Neural progenitor cell (in vitro differentiated cells): Measurements from ENCODE around the gene ISM2.

ENCODE experiments used
- CTCF ChIP-seq: fragments of 200-600 bp; sonication (generic); IDR thresholded peaks from 2 replicates; pipeline ENCODE4 v1.5.1; 2017; ENCODE audit warnings: antibody characterized with exemption, mild to moderate bottlenecking
- EZH2 ChIP-seq: fragments of 200-600 bp; sonication (generic); IDR thresholded peaks from 2 replicates; pipeline ENCODE4 v1.6.1; 2017; ENCODE audit warnings: antibody characterized with exemption, mild to moderate bottlenecking, moderate library complexity
- EZH2phosphoT487 ChIP-seq: fragments of 200-600 bp; sonication (generic); IDR thresholded peaks from 2 replicates; pipeline ENCODE4 v1.6.1; 2017; ENCODE audit warnings: antibody characterized with exemption

- TF ChIP-seq CTCF = no peak
- no peak for TF ChIP-seq EZH2
- no peak for TF ChIP-seq EZH2phosphoT487
Observed at GRCh38 chr14:77541905-77542304, 43.3 kb upstream of the ISM2 start.
